HG03432 (cell line): ENCODE measurements around the gene SLC17A9.
A peak's percentile ranks its signal among the peaks of the same experiment; 100 is the strongest.

ENCODE experiments used
- ATAC-seq: cut with Tn5 transposase; IDR thresholded peaks from one replicate; pipeline ENCODE4 v1.9.1; 2021; ENCODE audit warnings: mild to moderate bottlenecking, moderate library complexity; ENCODE audit not compliant: unreplicated experiment

SLC17A9 gene

GRCh38 chr20:62952373-62952967, at the start of gene SLC17A9:
SLC17A9 (plus strand) TSS chr20:62952709; CDS start chr20:62952831, 122 bp downstream.
- peak; percentile 52 for ATAC-seq

GRCh38 chr20:62902926-62903615, 49.4 kb upstream of the SLC17A9 start:
- no peak for ATAC-seq

GRCh38 chr20:62905536-62906117, 46.9 kb upstream of the SLC17A9 start:
- no peak for ATAC-seq

GRCh38 chr20:62906209-62906608, 46.3 kb upstream of the SLC17A9 start:
- ATAC-seq, result no peak

DNA sequence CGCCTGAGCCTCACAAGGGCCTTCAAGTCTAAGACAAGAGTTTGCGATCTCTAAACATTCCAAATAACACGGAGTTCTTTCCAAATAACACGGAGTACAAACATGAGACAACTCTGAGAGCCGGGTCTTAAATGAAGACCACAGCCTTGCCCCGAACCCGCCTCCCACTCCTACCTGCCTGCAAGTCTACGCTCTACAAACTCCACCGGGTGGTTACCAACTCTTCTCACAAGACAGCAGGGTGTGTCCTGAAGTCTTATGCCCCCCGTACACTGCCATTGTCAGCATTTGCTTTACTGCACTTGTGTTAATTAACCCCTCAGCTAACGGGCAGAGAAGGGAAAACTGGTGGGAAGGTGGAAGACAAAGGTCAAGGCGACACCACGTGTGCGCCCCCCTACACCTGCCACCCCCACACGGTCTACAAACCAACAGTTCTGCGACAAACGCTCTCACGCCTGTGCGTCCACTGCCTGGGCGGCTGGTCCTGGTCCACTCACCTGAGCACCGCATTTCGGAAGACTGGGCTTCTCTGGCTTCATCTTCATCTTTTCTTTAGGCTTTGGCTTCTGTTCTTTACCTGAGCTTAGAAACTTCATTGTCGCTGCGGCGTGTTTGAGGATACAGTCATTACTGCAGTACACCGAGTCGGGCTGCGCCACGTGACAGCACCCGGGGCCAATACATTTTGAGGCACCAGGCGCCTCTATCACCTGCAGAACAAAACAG, 45.7 kb upstream of the SLC17A9 start:
- ATAC-seq, result no peak

DNA sequence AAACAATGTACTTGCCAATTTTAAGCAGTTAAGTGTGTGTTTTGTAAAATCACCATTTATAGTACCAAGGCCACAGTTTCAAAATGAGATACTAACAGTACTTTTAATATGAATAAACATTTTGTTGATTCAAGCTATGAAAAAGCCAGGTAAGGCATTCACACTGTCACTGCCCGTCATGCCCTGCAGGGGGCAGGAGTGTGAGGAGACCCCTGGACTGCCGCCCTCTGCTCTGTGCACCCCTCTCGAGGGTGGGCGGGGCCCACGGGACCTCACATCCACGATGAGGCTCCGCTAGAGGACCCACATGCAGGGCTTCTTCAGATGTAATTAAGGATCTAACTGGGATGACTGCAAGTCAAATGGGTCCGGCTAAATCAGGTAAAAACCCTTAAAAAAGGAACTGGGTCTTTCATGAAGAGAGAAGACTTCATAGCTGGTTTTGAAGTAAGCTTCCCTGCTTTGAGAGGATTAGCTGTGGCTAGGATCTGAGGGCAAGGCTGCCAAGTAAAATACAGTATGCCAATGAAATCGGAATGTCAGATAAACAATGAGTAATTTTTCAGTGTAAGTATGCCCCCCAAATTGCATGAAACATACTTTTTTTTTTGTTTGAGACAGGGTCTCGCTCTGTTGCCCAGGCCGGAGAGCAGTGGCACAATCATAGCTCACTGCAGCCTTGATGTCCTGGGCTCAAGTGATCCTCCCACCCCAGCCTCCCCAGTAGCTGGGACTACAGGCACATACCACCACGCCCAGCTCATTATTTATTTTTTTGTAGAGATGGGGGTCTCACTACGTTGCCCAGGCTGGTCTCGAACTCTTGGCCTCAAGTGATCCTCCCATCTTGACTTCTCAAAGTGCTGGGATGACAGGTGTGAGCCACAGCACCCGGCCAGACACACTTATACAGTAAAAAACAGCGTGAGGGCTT, 44.9 kb upstream of the SLC17A9 start:
- no peak for ATAC-seq

- no peak for ATAC-seq
Observed at GRCh38 chr20:62908971-62909791, 43.3 kb upstream of the SLC17A9 start.

- ATAC-seq, result no peak
Observed at GRCh38 chr20:62910217-62910766, 42.2 kb upstream of the SLC17A9 start.

GRCh38 chr20:62910777-62911497, 41.6 kb upstream of the SLC17A9 start:
- no peak for ATAC-seq

DNA sequence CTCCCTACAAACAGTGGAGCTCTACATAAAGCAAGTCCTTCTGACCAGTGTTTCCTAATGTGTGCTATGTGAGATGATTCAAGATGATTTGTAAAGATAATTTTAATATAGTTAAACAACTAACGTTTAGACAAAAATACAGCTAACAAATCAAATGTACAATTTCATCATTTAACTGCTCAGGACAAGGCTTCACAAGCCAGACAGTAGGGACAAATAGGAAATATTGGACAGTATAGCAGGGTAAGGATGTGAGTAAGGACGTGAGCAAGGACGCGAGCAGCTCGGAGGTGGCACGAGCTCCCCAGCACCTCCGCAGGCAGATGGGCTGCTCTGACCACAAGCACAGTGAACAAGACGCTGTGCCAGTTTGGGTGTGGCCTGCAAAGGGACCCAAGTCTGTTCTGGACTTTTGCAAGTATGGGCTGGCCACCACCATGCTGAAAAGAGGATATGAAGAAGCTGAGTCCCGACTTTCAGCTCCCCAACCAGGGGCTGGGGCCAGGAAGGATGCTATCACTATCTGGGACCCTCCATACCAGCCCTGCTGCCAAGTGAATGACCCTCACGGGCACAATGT, 40.7 kb upstream of the SLC17A9 start:
- ATAC-seq, result no peak

GRCh38 chr20:62913043-62913630, 39.4 kb upstream of the SLC17A9 start:
- ATAC-seq, result no peak

DNA sequence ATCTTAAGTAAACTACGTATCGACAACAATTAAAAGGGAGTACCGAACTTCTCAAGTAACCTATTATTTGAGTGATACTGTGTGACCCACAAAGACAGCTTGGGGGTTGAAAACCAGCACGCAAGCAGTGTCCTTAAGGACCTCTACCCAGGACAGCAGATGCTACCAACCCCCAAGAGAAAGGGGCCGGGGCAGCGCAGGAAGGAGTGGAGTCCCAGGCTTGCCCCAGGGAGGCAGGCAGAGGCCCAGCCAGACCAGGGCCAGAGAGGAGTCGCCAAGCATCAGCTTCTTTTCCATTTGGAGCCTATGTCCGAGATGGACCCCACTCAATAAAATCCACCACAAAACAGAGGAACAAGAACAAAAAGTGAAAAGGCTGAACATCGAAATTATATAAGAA, 38.1 kb upstream of the SLC17A9 start:
- ATAC-seq, result no peak

DNA sequence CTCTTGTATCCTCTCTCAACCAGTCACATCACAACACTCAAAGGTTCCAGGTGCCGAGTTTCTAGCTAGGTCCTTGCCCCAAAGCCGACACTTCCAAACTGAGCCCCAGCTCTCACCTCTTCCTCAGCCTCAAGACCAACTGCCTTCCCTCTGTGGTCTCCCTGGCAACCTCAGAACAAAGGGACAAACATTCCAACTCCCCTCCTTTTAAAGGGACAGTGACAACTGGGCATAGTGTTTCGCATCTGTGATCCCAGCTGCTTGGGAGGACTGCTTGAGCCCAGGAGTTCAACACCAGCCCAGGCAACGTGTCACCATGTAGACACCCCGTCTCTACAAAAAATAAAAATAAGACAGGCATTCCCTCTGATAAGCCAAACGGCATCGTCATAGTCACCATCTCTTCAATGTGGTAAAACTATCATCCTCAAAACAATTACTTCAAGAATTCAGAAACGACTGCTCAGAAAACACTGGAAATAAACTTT, 37.5 kb upstream of the SLC17A9 start:
- no peak for ATAC-seq

DNA sequence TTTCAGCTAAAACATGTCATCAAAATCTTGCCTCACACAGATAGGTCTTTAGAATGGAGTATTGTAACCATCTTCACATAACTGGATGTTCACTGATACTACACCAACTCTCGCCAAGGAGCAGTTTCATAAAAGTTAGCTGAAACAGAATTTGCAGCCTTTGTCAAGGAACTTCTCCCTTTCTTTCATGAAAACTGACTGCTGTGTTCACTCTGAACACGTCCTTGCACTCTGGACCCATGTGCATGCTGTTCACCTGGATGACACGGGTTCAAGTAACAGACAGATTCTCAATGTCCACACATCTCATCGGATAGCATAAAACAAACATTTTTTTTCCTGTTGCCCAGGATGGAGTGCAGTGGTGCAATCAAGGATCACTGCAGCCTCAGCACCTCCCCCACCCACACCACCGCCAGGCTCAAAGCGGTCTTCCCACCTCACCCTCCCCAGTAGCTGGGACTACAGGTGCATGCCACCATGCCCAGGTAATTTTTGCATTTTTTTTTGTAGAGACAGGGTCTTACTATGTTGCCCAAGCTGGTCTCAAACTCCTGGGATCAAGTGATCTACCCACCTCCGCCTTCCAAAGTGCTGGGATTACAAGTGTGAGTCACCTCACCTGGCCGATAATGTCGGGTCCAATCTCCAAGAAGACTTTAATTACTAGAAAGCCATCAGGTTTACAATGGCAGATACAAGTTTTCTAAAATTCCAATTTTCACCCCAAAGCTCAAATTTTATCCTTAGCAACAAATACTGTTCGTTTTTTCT, 35.6 kb upstream of the SLC17A9 start:
- ATAC-seq, result no peak

DNA sequence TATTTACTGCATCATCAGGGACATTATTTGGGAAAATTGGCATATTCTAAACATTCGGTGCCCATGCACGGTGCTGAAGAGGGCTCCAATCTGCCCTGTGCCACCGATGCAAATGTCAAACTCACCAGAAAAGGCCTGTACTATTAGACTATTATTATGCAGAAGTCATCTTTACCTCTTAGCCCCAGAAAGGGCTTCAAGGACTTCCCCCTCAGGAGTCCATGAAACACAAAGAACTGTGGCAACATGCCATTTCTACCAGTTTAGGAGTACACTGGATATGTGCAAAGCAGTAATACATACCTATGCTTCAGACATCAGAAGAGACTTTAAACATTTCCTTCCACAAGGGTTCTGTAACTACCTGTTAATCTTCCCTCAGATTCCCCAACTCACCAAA, 34.8 kb upstream of the SLC17A9 start:
- ATAC-seq, result no peak

- no peak for ATAC-seq
Observed at GRCh38 chr20:62918147-62918546, 34.4 kb upstream of the SLC17A9 start.

- no peak for ATAC-seq
Observed at GRCh38 chr20:62918831-62919230, 33.7 kb upstream of the SLC17A9 start.
